ENCODE measurements around the gene DTNB.

DNA sequence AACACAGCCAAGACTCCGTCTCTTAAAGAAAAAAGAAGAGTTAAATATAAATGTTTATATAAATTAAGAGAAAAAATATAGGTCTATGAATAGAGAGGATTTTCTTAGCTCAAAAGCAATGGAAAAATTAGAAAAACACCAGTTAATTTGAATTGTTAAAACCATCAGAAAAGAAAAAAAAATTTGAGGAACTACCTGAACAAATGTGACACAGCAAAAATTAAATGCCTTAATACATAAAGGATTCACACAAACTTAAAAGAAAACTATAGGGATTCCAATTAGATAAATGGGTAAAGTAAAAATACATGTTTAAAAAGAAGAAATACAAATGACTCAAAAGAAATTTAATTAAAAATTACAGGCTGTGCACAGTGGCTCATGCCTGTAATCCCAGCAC, 183.7 kb downstream of the DTNB start:
- TF ChIP-seq, protein P1, sequence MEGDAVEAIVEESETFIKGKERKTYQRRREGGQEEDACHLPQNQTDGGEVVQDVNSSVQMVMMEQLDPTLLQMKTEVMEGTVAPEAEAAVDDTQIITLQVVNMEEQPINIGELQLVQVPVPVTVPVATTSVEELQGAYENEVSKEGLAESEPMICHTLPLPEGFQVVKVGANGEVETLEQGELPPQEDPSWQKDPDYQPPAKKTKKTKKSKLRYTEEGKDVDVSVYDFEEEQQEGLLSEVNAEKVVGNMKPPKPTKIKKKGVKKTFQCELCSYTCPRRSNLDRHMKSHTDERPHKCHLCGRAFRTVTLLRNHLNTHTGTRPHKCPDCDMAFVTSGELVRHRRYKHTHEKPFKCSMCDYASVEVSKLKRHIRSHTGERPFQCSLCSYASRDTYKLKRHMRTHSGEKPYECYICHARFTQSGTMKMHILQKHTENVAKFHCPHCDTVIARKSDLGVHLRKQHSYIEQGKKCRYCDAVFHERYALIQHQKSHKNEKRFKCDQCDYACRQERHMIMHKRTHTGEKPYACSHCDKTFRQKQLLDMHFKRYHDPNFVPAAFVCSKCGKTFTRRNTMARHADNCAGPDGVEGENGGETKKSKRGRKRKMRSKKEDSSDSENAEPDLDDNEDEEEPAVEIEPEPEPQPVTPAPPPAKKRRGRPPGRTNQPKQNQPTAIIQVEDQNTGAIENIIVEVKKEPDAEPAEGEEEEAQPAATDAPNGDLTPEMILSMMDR (IDR thresholded peaks at IDR 0.05), result no peak
- TF ChIP-seq EZH2 (IDR thresholded peaks at IDR 0.05; ENCODE audit: borderline replicate concordance, insufficient read depth, low read depth, low read length, poor library complexity, severe bottlenecking), result no peak

Measured in B cell (primary cell).